ENCODE results near the gene CEP128.

The CEP128 gene

GRCh38 chr14:80628547-80628946 lies 313.0 kb downstream of the CEP128 start:
- Mint-ChIP-seq H3K36me3 (ENCODE audit: insufficient read depth) (no peaks in the 10 kb centered on the region), H3K4me1 (no peaks in the 10 kb centered on the region), H3K27ac (ENCODE audit: low read depth) (no peak overlapping the region), H3K4me3 (no peak overlapping the region), H3K9me3 (peaks cover 11% of the 10 kb centered on the region), H3K27me3 (no peaks in the 10 kb centered on the region)
- DNase-seq (ENCODE audit: low spot score in 2 of 2) (no peak), ATAC-seq (replicated peaks; ENCODE audit: extremely low read depth, poor library complexity, severe bottlenecking) (no peak)

- no peak overlapping the region for H3K27ac Mint-ChIP-seq (ENCODE audit: low read depth)
- no peak for DNase-seq (ENCODE audit: low spot score in 2 of 2)
Observed at GRCh38 chr14:80627745-80628144, 313.8 kb downstream of the CEP128 start.

GRCh38 chr14:80624581-80624980 lies 317.0 kb downstream of the CEP128 start:
- Mint-ChIP-seq H3K36me3 (ENCODE audit: insufficient read depth) (no peaks in the 10 kb centered on the region), H3K27me3 (no peaks in the 10 kb centered on the region), H3K27ac (ENCODE audit: low read depth) (no peak overlapping the region), H3K4me1 (no peaks in the 10 kb centered on the region), H3K9me3 (peaks cover 11% of the 10 kb centered on the region), H3K4me3 (no peak overlapping the region)
- ATAC-seq (replicated peaks; ENCODE audit: extremely low read depth, poor library complexity, severe bottlenecking) (no peak), DNase-seq (ENCODE audit: low spot score in 2 of 2) (no peak)

More at GRCh38 chr14:80627745-80628144, 313.8 kb downstream of the CEP128 start:
- no peaks in the 10 kb centered on the region for H3K36me3 Mint-ChIP-seq (ENCODE audit: insufficient read depth)
- peaks cover 11% of the 10 kb centered on the region for H3K9me3 Mint-ChIP-seq
- no peaks in the 10 kb centered on the region for H3K4me1 Mint-ChIP-seq
- no peak overlapping the region for H3K4me3 Mint-ChIP-seq
- no peak for ATAC-seq (replicated peaks; ENCODE audit: extremely low read depth, poor library complexity, severe bottlenecking)
- no peaks in the 10 kb centered on the region for H3K27me3 Mint-ChIP-seq

GRCh38 chr14:80621701-80622100 lies 319.8 kb downstream of the CEP128 start:
- Mint-ChIP-seq H3K4me1 (no peaks in the 10 kb centered on the region), H3K27ac (ENCODE audit: low read depth) (no peak overlapping the region), H3K9me3 (peaks cover 11% of the 10 kb centered on the region), H3K27me3 (no peaks in the 10 kb centered on the region), H3K36me3 (ENCODE audit: insufficient read depth) (peaks cover 2% of the 10 kb centered on the region), H3K4me3 (no peak overlapping the region)
- ATAC-seq (replicated peaks; ENCODE audit: extremely low read depth, poor library complexity, severe bottlenecking) (no peak), DNase-seq (ENCODE audit: low spot score in 2 of 2) (no peak)

GRCh38 chr14:80620434-80620833 lies 321.1 kb downstream of the CEP128 start:
- Mint-ChIP-seq H3K27ac (ENCODE audit: low read depth) (no peak overlapping the region), H3K36me3 (ENCODE audit: insufficient read depth) (peaks cover 2% of the 10 kb centered on the region), H3K4me3 (no peak overlapping the region), H3K27me3 (no peaks in the 10 kb centered on the region), H3K9me3 (peaks cover 6% of the 10 kb centered on the region), H3K4me1 (no peaks in the 10 kb centered on the region)
- no peak for ATAC-seq (replicated peaks; ENCODE audit: extremely low read depth, poor library complexity, severe bottlenecking)
- DNase-seq (ENCODE audit: low spot score in 2 of 2): no peak

GRCh38 chr14:80618751-80619329 lies 322.7 kb downstream of the CEP128 start:
- no peak for ATAC-seq (replicated peaks; ENCODE audit: extremely low read depth, poor library complexity, severe bottlenecking)

GRCh38 chr14:80615831-80616230 lies 325.7 kb downstream of the CEP128 start:
- ATAC-seq (replicated peaks; ENCODE audit: extremely low read depth, poor library complexity, severe bottlenecking): no peak
- Mint-ChIP-seq H3K4me3 (no peak overlapping the region), H3K27ac (ENCODE audit: low read depth) (no peak overlapping the region), H3K4me1 (no peaks in the 10 kb centered on the region), H3K9me3 (no peaks in the 10 kb centered on the region), H3K27me3 (no peaks in the 10 kb centered on the region), H3K36me3 (ENCODE audit: insufficient read depth) (peaks cover 2% of the 10 kb centered on the region)
- DNase-seq (ENCODE audit: low spot score in 2 of 2): no peak

More at GRCh38 chr14:80618751-80619329, 322.7 kb downstream of the CEP128 start:
- Mint-ChIP-seq H3K27ac (ENCODE audit: low read depth) (no peak overlapping the region), H3K4me1 (no peaks in the 10 kb centered on the region), H3K36me3 (ENCODE audit: insufficient read depth) (peaks cover 2% of the 10 kb centered on the region), H3K9me3 (peaks cover 2% of the 10 kb centered on the region), H3K27me3 (no peaks in the 10 kb centered on the region), H3K4me3 (no peak overlapping the region)
- no peak for DNase-seq (ENCODE audit: low spot score in 2 of 2)

GRCh38 chr14:80609055-80609454 lies 332.5 kb downstream of the CEP128 start:
- Mint-ChIP-seq H3K27me3 (no peaks in the 10 kb centered on the region), H3K4me1 (no peaks in the 10 kb centered on the region), H3K9me3 (no peaks in the 10 kb centered on the region), H3K27ac (ENCODE audit: low read depth) (no peak overlapping the region), H3K36me3 (ENCODE audit: insufficient read depth) (no peaks in the 10 kb centered on the region), H3K4me3 (no peak overlapping the region)
- DNase-seq (ENCODE audit: low spot score in 2 of 2) (no peak), ATAC-seq (replicated peaks; ENCODE audit: extremely low read depth, poor library complexity, severe bottlenecking) (no peak)

GRCh38 chr14:80608563-80608962 lies 333.0 kb downstream of the CEP128 start:
- H3K27me3 Mint-ChIP-seq: no peaks in the 10 kb centered on the region
- no peak for ATAC-seq (replicated peaks; ENCODE audit: extremely low read depth, poor library complexity, severe bottlenecking)
- no peak for DNase-seq (ENCODE audit: low spot score in 2 of 2)
- H3K36me3 Mint-ChIP-seq (ENCODE audit: insufficient read depth): no peaks in the 10 kb centered on the region
- no peaks in the 10 kb centered on the region for H3K9me3 Mint-ChIP-seq
- H3K4me3 Mint-ChIP-seq: no peak overlapping the region
- H3K4me1 Mint-ChIP-seq: no peaks in the 10 kb centered on the region
- H3K27ac Mint-ChIP-seq (ENCODE audit: low read depth): no peak overlapping the region

GRCh38 chr14:80607430-80608190 lies 333.9 kb downstream of the CEP128 start:
- no peak overlapping the region for H3K27ac Mint-ChIP-seq (ENCODE audit: low read depth)
- H3K36me3 Mint-ChIP-seq (ENCODE audit: insufficient read depth): no peaks in the 10 kb centered on the region
- H3K4me3 Mint-ChIP-seq: no peak overlapping the region

GRCh38 chr14:80606347-80606772 lies 335.2 kb downstream of the CEP128 start:
- Mint-ChIP-seq H3K27me3 (no peaks in the 10 kb centered on the region), H3K27ac (ENCODE audit: low read depth) (no peak overlapping the region), H3K9me3 (no peaks in the 10 kb centered on the region), H3K4me1 (no peaks in the 10 kb centered on the region), H3K36me3 (ENCODE audit: insufficient read depth) (no peaks in the 10 kb centered on the region), H3K4me3 (no peak overlapping the region)
- ATAC-seq (replicated peaks; ENCODE audit: extremely low read depth, poor library complexity, severe bottlenecking) (no peak), DNase-seq (ENCODE audit: low spot score in 2 of 2) (no peak)

More at GRCh38 chr14:80607430-80608190, 333.9 kb downstream of the CEP128 start:
- Mint-ChIP-seq H3K27me3 (no peaks in the 10 kb centered on the region), H3K4me1 (no peaks in the 10 kb centered on the region), H3K9me3 (no peaks in the 10 kb centered on the region)
- ATAC-seq (replicated peaks; ENCODE audit: extremely low read depth, poor library complexity, severe bottlenecking): no peak
- DNase-seq (ENCODE audit: low spot score in 2 of 2): no peak

- Mint-ChIP-seq H3K4me1 (no peaks in the 10 kb centered on the region), H3K4me3 (no peak overlapping the region), H3K36me3 (ENCODE audit: insufficient read depth) (no peaks in the 10 kb centered on the region), H3K9me3 (no peaks in the 10 kb centered on the region), H3K27me3 (no peaks in the 10 kb centered on the region), H3K27ac (ENCODE audit: low read depth) (no peak overlapping the region)
- ATAC-seq (replicated peaks; ENCODE audit: extremely low read depth, poor library complexity, severe bottlenecking): no peak
- no peak for DNase-seq (ENCODE audit: low spot score in 2 of 2)
Observed at GRCh38 chr14:80605536-80605935, 336.0 kb downstream of the CEP128 start.

- ATAC-seq (replicated peaks; ENCODE audit: extremely low read depth, poor library complexity, severe bottlenecking): no peak
- no peak overlapping the region for H3K4me3 Mint-ChIP-seq
- no peaks in the 10 kb centered on the region for H3K36me3 Mint-ChIP-seq (ENCODE audit: insufficient read depth)
Observed at GRCh38 chr14:80602946-80603345, 338.6 kb downstream of the CEP128 start.

More at GRCh38 chr14:80602946-80603345, 338.6 kb downstream of the CEP128 start:
- Mint-ChIP-seq H3K9me3 (no peaks in the 10 kb centered on the region), H3K27ac (ENCODE audit: low read depth) (no peak overlapping the region), H3K4me1 (no peaks in the 10 kb centered on the region), H3K27me3 (no peaks in the 10 kb centered on the region)
- DNase-seq (ENCODE audit: low spot score in 2 of 2): no peak
